WTC11 (cell line): ENCODE data around the gene FBXL7. TPM values are rescaled to one million over a fixed set of nuclear protein-coding genes. Genes with fewer than 3 reads are reported as not detected.

Experiments
- ATAC-seq: fragments of 200-7000 bp; cut with Tn5 transposase; 2 replicates; pipeline ENCODE4 v1.10.0; 2021; ENCODE audit warnings: mild to moderate bottlenecking, moderate library complexity
- CTCF ChIA-PET: fragments of 300-600 bp; sonication (Branson Sonifier 250); formaldehyde crosslinking; loops from one replicate; lab custom pipeline; 2021; ENCODE audit warnings: antibody characterized with exemption; lab: Charles Lee
- POLR2A ChIA-PET: fragments of 350-600 bp; sonication (Branson Sonifier 250); formaldehyde crosslinking; loops from one replicate; lab custom pipeline; 2021; ENCODE audit warnings: antibody characterized with exemption; lab: Charles Lee
- DNase-seq: peaks from one replicate; pipeline ENCODE4 v3.0.0; 2021; ENCODE audit warnings: low spot score
- H3K27ac Mint-ChIP-seq: 2 replicates; pipeline ENCODE4 v1.8.0; 2021; ENCODE audit warnings: mixed read lengths
- H3K27me3 Mint-ChIP-seq: 2 replicates; pipeline ENCODE4 v1.8.0; 2021; ENCODE audit warnings: low read depth, mild to moderate bottlenecking, moderate library complexity, mixed read lengths
- H3K36me3 Mint-ChIP-seq: 2 replicates; pipeline ENCODE4 v1.8.0; 2021; ENCODE audit warnings: mixed read lengths
- H3K4me1 Mint-ChIP-seq: 2 replicates; pipeline ENCODE4 v1.8.0; 2022; ENCODE audit warnings: mixed read lengths
- H3K4me3 Mint-ChIP-seq: 2 replicates; pipeline ENCODE4 v1.8.0; 2021; ENCODE audit warnings: mild to moderate bottlenecking, moderate library complexity, mixed read lengths
- H3K9me3 Mint-ChIP-seq: 2 replicates; pipeline ENCODE4 v1.8.0; 2021; ENCODE audit warnings: mixed read lengths
- E2F4 ChIP-seq: sonication (generic); formaldehyde crosslinking; IDR thresholded peaks from 2 replicates; pipeline ENCODE4 v1.8.1; 2022; ENCODE audit warnings: low read depth, mild to moderate bottlenecking, moderate library complexity, missing genetic modification reagents, borderline replicate concordance
- ELF4 ChIP-seq: sonication (generic); formaldehyde crosslinking; IDR thresholded peaks from 2 replicates; pipeline ENCODE4 v1.8.1; 2022; ENCODE audit warnings: low read depth, mild to moderate bottlenecking, moderate library complexity, missing genetic modification reagents
- FOXK1 ChIP-seq: sonication (generic); formaldehyde crosslinking; IDR thresholded peaks from 2 replicates; pipeline ENCODE4 v1.8.0; 2022; ENCODE audit warnings: mild to moderate bottlenecking, moderate library complexity, missing genetic modification reagents
- GRHL2 ChIP-seq: fragments of 250-450 bp; sonication (Bioruptor Pico); IDR thresholded peaks from 2 replicates; pipeline ENCODE4 v1.8.0; 2022; ENCODE audit warnings: mild to moderate bottlenecking, moderate library complexity; ENCODE audit not compliant: insufficient replicate concordance, severe bottlenecking
- HMGA2 ChIP-seq: fragments of 250-450 bp; sonication (Bioruptor Pico); IDR thresholded peaks from 2 replicates; pipeline ENCODE4 v1.4.0; 2021; ENCODE audit warnings: mild to moderate bottlenecking, moderate library complexity
- JAZF1 ChIP-seq: fragments of 250-450 bp; sonication (Bioruptor Pico); IDR thresholded peaks from 2 replicates; pipeline ENCODE4 v1.9.0; 2021; ENCODE audit warnings: moderate library complexity, mild to moderate bottlenecking, inconsistent platforms
- MXD4 ChIP-seq: fragments of 250-450 bp; sonication (Bioruptor Pico); IDR thresholded peaks from 2 replicates; pipeline ENCODE4 v1.8.0; 2021; ENCODE audit warnings: mild to moderate bottlenecking, moderate library complexity, borderline replicate concordance
- OVOL2 ChIP-seq: fragments of 250-450 bp; sonication (Bioruptor Pico); IDR thresholded peaks from 2 replicates; pipeline ENCODE4 v1.9.0; 2021; ENCODE audit warnings: mild to moderate bottlenecking, borderline replicate concordance
- RORB ChIP-seq: fragments of 250-450 bp; sonication (Bioruptor Pico); IDR thresholded peaks from 2 replicates; pipeline ENCODE4 v1.9.0; 2021; ENCODE audit warnings: mild to moderate bottlenecking
- SMAD4 ChIP-seq: sonication (generic); formaldehyde crosslinking; IDR thresholded peaks from 2 replicates; pipeline ENCODE4 v1.8.0; 2022; ENCODE audit warnings: mild to moderate bottlenecking, missing genetic modification reagents
- SP1 ChIP-seq: sonication (generic); formaldehyde crosslinking; conservative IDR thresholded peaks from 2 replicates; pipeline ENCODE4 v1.8.1; 2022; ENCODE audit warnings: missing genetic modification reagents
- TP53 ChIP-seq: sonication (generic); formaldehyde crosslinking; IDR thresholded peaks from 2 replicates; pipeline ENCODE4 v1.8.1; 2023; ENCODE audit warnings: mild to moderate bottlenecking, missing genetic modification reagents
- ZNF121 ChIP-seq: sonication (generic); formaldehyde crosslinking; IDR thresholded peaks from 2 replicates; pipeline ENCODE4 v1.8.0; 2023; ENCODE audit warnings: missing genetic modification reagents
- ZNF219 ChIP-seq: sonication (generic); formaldehyde crosslinking; IDR thresholded peaks from 2 replicates; pipeline ENCODE4 v1.8.0; 2023; ENCODE audit warnings: missing genetic modification reagents, mild to moderate bottlenecking, borderline replicate concordance
- ZNF232 ChIP-seq: sonication (generic); formaldehyde crosslinking; IDR thresholded peaks from 2 replicates; pipeline ENCODE4 v1.8.0; 2022; ENCODE audit warnings: mild to moderate bottlenecking, missing genetic modification reagents
- total RNA-seq: library from RNA; stranded (reverse); gene quantifications from 3 replicates; pipeline ENCODE4 v1.2.3, GENCODE V29; 2021
- TF ChIP-seq, protein P1 (sequence below): sonication (generic); formaldehyde crosslinking; IDR thresholded peaks from 2 replicates; pipeline ENCODE4 v1.8.0; 2022; ENCODE audit warnings: mild to moderate bottlenecking, missing genetic modification reagents
- TF ChIP-seq, protein P2 (sequence below): fragments of 200-600 bp; IDR thresholded peaks from 2 replicates; pipeline ENCODE4 v1.8.0; 2022; ENCODE audit warnings: antibody characterized with exemption
- TF ChIP-seq, protein P3 (sequence below): sonication (generic); formaldehyde crosslinking; IDR thresholded peaks from 2 replicates; pipeline ENCODE4 v1.8.0; 2022; ENCODE audit warnings: mild to moderate bottlenecking, missing genetic modification reagents
- TF ChIP-seq, protein P4 (sequence below): fragments of 250-450 bp; sonication (Bioruptor Pico); IDR thresholded peaks from 2 replicates; pipeline ENCODE4 v2.1.2; 2022; ENCODE audit warnings: mild to moderate bottlenecking, moderate library complexity
- TF ChIP-seq, protein P5 (sequence below): sonication (generic); formaldehyde crosslinking; IDR thresholded peaks from 2 replicates; pipeline ENCODE4 v1.8.1; 2022; ENCODE audit warnings: missing genetic modification reagents, borderline replicate concordance
- TF ChIP-seq, protein P6 (sequence below): sonication (generic); formaldehyde crosslinking; IDR thresholded peaks from 2 replicates; pipeline ENCODE4 v1.8.0; 2022; ENCODE audit warnings: missing genetic modification reagents
- TF ChIP-seq, protein P7 (sequence below): sonication (generic); formaldehyde crosslinking; IDR thresholded peaks from 2 replicates; pipeline ENCODE4 v1.8.1; 2023; ENCODE audit warnings: mild to moderate bottlenecking, missing genetic modification reagents, moderate library complexity

FBXL7 gene
- total RNA-seq, 1 experiment from 2014 or later, result 13.8 TPM

- no peaks in the 10 kb centered on the region for H3K36me3 Mint-ChIP-seq
- H3K9me3 Mint-ChIP-seq, result peaks cover 28% of the 10 kb centered on the region
- no peak overlapping the region for H3K4me3 Mint-ChIP-seq
- no peak overlapping the region for H3K27ac Mint-ChIP-seq
- H3K27me3 Mint-ChIP-seq, result 0 out of 2 replicates have a peak, but pooled peaks cover 3% of the 10 kb centered on the region
- POLR2A ChIA-PET, result no interaction called here
- TF ChIP-seq TP53 (CRISPR knock-in tag) (no peak), OVOL2 (CRISPR knock-in tag) (no peak), SP1 (CRISPR knock-in tag) (no peak)
- TF ChIP-seq, protein P1, sequence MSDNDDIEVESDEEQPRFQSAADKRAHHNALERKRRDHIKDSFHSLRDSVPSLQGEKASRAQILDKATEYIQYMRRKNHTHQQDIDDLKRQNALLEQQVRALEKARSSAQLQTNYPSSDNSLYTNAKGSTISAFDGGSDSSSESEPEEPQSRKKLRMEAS (CRISPR knock-in tag), result no peak
- TF ChIP-seq, protein P2, sequence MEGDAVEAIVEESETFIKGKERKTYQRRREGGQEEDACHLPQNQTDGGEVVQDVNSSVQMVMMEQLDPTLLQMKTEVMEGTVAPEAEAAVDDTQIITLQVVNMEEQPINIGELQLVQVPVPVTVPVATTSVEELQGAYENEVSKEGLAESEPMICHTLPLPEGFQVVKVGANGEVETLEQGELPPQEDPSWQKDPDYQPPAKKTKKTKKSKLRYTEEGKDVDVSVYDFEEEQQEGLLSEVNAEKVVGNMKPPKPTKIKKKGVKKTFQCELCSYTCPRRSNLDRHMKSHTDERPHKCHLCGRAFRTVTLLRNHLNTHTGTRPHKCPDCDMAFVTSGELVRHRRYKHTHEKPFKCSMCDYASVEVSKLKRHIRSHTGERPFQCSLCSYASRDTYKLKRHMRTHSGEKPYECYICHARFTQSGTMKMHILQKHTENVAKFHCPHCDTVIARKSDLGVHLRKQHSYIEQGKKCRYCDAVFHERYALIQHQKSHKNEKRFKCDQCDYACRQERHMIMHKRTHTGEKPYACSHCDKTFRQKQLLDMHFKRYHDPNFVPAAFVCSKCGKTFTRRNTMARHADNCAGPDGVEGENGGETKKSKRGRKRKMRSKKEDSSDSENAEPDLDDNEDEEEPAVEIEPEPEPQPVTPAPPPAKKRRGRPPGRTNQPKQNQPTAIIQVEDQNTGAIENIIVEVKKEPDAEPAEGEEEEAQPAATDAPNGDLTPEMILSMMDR, result no peak
- TF ChIP-seq, protein P3, sequence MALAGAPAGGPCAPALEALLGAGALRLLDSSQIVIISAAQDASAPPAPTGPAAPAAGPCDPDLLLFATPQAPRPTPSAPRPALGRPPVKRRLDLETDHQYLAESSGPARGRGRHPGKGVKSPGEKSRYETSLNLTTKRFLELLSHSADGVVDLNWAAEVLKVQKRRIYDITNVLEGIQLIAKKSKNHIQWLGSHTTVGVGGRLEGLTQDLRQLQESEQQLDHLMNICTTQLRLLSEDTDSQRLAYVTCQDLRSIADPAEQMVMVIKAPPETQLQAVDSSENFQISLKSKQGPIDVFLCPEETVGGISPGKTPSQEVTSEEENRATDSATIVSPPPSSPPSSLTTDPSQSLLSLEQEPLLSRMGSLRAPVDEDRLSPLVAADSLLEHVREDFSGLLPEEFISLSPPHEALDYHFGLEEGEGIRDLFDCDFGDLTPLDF, result no peak
- TF ChIP-seq, protein P4, sequence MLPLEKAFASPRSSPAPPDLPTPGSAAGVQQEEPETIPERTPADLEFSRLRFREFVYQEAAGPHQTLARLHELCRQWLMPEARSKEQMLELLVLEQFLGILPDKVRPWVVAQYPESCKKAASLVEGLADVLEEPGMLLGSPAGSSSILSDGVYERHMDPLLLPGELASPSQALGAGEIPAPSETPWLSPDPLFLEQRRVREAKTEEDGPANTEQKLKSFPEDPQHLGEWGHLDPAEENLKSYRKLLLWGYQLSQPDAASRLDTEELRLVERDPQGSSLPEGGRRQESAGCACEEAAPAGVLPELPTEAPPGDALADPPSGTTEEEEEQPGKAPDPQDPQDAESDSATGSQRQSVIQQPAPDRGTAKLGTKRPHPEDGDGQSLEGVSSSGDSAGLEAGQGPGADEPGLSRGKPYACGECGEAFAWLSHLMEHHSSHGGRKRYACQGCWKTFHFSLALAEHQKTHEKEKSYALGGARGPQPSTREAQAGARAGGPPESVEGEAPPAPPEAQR, result no peak
- TF ChIP-seq, all 79 proteins: peak for 0
- H3K4me1 Mint-ChIP-seq, result no peaks in the 10 kb centered on the region
- DNase-seq, result no peak
- CTCF ChIA-PET, result no interaction called here
- no peak for ATAC-seq
Measured at GRCh38 chr5:15452781-15453180, 47.2 kb upstream of the FBXL7 start.

DNA sequence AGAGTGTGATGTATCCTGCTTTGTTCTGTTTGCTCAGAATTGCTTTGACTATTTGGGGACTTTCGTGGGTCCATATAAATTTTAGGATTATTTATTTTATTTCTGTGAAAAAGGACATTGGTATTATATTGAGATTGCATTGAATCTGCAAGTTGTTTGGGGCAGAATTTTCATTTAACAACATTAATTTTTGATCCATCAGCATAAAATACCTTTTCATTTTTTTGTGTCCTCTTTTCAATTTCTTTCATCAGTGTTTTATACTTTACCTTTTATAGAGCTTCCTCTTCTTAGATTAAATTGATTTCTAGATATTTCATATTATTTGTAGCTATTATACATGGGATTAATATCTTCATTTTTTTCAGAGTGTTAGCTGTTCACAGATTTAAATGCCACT, 40.8 kb upstream of the FBXL7 start:
- CTCF ChIA-PET, result no interaction called here
- no peaks in the 10 kb centered on the region for H3K36me3 Mint-ChIP-seq
- ATAC-seq, result no peak
- no peak for DNase-seq
- no peak overlapping the region for H3K27ac Mint-ChIP-seq
- POLR2A ChIA-PET, result no interaction called here
- H3K4me1 Mint-ChIP-seq, result 0 out of 2 replicates have a peak, but pooled peaks cover 4% of the 10 kb centered on the region
- no peak overlapping the region for H3K4me3 Mint-ChIP-seq
- TF ChIP-seq RORB, result no peak
- no peak for TF ChIP-seq MXD4 (CRISPR knock-in tag)
- no peak for TF ChIP-seq ELF4 (CRISPR knock-in tag)
- TF ChIP-seq, protein P5, sequence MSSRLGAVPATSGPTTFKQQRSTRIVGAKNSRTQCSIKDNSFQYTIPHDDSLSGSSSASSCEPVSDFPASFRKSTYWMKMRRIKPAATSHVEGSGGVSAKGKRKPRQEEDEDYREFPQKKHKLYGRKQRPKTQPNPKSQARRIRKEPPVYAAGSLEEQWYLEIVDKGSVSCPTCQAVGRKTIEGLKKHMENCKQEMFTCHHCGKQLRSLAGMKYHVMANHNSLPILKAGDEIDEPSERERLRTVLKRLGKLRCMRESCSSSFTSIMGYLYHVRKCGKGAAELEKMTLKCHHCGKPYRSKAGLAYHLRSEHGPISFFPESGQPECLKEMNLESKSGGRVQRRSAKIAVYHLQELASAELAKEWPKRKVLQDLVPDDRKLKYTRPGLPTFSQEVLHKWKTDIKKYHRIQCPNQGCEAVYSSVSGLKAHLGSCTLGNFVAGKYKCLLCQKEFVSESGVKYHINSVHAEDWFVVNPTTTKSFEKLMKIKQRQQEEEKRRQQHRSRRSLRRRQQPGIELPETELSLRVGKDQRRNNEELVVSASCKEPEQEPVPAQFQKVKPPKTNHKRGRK (CRISPR knock-in tag), result no peak
- no peak for TF ChIP-seq HMGA2 (CRISPR knock-in tag)
- TF ChIP-seq ZNF121 (CRISPR knock-in tag), result no peak
- TF ChIP-seq, protein P6, sequence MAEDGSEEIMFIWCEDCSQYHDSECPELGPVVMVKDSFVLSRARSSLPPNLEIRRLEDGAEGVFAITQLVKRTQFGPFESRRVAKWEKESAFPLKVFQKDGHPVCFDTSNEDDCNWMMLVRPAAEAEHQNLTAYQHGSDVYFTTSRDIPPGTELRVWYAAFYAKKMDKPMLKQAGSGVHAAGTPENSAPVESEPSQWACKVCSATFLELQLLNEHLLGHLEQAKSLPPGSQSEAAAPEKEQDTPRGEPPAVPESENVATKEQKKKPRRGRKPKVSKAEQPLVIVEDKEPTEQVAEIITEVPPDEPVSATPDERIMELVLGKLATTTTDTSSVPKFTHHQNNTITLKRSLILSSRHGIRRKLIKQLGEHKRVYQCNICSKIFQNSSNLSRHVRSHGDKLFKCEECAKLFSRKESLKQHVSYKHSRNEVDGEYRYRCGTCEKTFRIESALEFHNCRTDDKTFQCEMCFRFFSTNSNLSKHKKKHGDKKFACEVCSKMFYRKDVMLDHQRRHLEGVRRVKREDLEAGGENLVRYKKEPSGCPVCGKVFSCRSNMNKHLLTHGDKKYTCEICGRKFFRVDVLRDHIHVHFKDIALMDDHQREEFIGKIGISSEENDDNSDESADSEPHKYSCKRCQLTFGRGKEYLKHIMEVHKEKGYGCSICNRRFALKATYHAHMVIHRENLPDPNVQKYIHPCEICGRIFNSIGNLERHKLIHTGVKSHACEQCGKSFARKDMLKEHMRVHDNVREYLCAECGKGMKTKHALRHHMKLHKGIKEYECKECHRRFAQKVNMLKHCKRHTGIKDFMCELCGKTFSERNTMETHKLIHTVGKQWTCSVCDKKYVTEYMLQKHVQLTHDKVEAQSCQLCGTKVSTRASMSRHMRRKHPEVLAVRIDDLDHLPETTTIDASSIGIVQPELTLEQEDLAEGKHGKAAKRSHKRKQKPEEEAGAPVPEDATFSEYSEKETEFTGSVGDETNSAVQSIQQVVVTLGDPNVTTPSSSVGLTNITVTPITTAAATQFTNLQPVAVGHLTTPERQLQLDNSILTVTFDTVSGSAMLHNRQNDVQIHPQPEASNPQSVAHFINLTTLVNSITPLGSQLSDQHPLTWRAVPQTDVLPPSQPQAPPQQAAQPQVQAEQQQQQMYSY (CRISPR knock-in tag), result no peak
- no peak for TF ChIP-seq GRHL2 (CRISPR knock-in tag)
- TF ChIP-seq ZNF232 (CRISPR knock-in tag), result no peak
- no peak for TF ChIP-seq SMAD4 (CRISPR knock-in tag)
- no peak for TF ChIP-seq E2F4 (CRISPR knock-in tag)
- no peak for TF ChIP-seq JAZF1 (CRISPR knock-in tag)
- TF ChIP-seq, protein P1 (CRISPR knock-in tag), result no peak
- no peak for TF ChIP-seq ZNF219
- TF ChIP-seq FOXK1 (CRISPR knock-in tag), result no peak
- TF ChIP-seq, protein P7, sequence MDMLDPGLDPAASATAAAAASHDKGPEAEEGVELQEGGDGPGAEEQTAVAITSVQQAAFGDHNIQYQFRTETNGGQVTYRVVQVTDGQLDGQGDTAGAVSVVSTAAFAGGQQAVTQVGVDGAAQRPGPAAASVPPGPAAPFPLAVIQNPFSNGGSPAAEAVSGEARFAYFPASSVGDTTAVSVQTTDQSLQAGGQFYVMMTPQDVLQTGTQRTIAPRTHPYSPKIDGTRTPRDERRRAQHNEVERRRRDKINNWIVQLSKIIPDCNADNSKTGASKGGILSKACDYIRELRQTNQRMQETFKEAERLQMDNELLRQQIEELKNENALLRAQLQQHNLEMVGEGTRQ (CRISPR knock-in tag), result no peak
- peaks cover 19% of the 10 kb centered on the region for H3K9me3 Mint-ChIP-seq
- H3K27me3 Mint-ChIP-seq, result 0 out of 2 replicates have a peak, but pooled peaks cover 3% of the 10 kb centered on the region
